Measurements from ENCODE around the gene ARL9. TPM values are rescaled to one million over a fixed set of nuclear protein-coding genes. Genes with fewer than 3 reads are reported as not detected.

Gene ARL9
- polyA plus RNA-seq, 1 donor: 0.63 TPM

DNA sequence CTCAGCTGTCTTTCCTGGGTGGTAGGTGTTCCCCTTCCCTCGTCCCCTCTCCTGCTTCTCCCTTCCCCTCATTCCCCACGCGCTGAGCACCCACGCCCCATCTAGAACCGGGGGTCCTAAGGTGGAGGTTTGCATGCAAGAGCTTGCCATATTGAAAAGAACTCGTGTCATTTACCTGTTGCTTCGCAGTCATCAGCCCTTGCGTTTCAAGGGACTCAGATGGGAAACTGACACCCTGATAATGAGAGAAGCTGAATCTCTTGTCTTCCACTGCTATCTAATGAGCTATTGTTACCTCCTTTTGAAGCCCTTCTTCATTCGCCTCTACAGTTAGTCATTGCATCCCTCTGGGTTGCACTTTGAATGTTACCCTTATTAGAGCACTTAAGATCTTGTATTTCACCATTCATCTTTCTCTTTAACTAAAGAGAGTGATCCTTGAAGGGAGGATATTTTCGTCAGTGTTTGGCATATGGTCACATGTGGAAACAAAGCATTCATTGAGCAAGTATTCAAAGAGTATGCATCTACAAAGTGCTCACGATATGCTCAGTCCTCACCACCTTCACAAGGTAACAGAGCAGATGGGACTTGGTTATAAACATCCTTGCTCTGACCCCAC, 25.7 kb downstream of the ARL9 start:
- WGBS (ENCODE audit: insufficient coverage, low lambda C conversion rate): 60% methylated on average over 1 of the region's 11 CpGs
- H3K4me3 ChIP-seq (ENCODE audit: low read length): peak overlapping the region; percentile 45
- H3K9me3 ChIP-seq (ENCODE audit: control insufficient read depth, low read depth, low read length): no peaks in the 10 kb centered on the region
- no peaks in the 10 kb centered on the region for H3K36me3 ChIP-seq (ENCODE audit: control insufficient read depth, insufficient read depth, low read length)
- DNase-seq: no peak
- H3K4me1 ChIP-seq (ENCODE audit: control insufficient read depth, insufficient read depth, low read length): peaks cover 6% of the 10 kb centered on the region
- no peak overlapping the region for H3K27ac ChIP-seq (ENCODE audit: low read length)
- H3K27me3 ChIP-seq (ENCODE audit: control insufficient read depth, insufficient read depth, low read length): peaks cover 43% of the 10 kb centered on the region

DNA sequence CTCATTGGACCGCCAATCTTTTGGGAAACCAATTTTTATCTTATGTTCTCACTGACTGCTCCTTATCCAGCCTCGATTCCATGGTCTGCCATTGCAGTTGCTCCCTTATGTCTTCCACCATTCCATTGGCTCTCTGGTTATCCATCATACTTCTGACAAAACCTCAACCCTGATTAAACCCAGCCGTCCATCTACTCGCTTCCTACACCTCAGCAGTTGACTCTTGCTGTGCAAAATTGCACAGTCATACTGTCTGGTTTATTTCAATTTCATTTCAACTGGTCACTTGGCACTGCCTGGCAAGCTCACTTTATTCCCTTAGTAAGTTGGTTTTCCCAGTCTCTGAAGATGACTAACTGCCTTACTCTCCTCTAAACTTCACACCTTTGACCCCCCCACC, 26.2 kb downstream of the ARL9 start:
- peaks cover 43% of the 10 kb centered on the region for H3K27me3 ChIP-seq (ENCODE audit: control insufficient read depth, insufficient read depth, low read length)
- H3K4me1 ChIP-seq (ENCODE audit: control insufficient read depth, insufficient read depth, low read length): peaks cover 6% of the 10 kb centered on the region
- H3K27ac ChIP-seq (ENCODE audit: low read length): no peak overlapping the region
- WGBS (ENCODE audit: insufficient coverage, low lambda C conversion rate): no CpG with 5 or more reads among the region's 4 CpGs
- no peak for DNase-seq
- H3K36me3 ChIP-seq (ENCODE audit: control insufficient read depth, insufficient read depth, low read length): no peaks in the 10 kb centered on the region
- H3K9me3 ChIP-seq (ENCODE audit: control insufficient read depth, low read depth, low read length): no peaks in the 10 kb centered on the region
- no peak overlapping the region for H3K4me3 ChIP-seq (ENCODE audit: low read length)

DNA sequence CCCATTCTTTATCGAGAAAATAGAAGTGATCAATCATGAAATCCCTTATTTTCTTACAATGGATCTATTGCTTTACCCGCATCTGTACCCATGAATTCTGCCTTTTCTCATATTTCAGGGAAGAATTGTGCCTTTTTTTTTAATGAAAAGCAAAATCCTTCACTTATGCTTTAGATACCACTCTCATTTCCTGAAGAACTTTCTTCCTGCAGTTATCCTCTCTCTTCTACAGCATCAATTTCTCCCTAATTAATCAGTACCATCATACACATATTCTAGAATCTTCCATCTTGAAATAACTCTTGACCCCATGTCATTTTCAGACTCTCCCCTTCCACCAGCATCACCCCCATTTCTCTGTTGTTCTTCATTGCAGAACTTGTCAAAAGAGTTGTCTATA, 26.6 kb downstream of the ARL9 start:
- Histone ChIP-seq H3K27ac (ENCODE audit: low read length) (no peak overlapping the region), H3K36me3 (ENCODE audit: control insufficient read depth, insufficient read depth, low read length) (no peaks in the 10 kb centered on the region), H3K4me3 (ENCODE audit: low read length) (no peak overlapping the region), H3K27me3 (ENCODE audit: control insufficient read depth, insufficient read depth, low read length) (peaks cover 42% of the 10 kb centered on the region), H3K4me1 (ENCODE audit: control insufficient read depth, insufficient read depth, low read length) (peaks cover 6% of the 10 kb centered on the region), H3K9me3 (ENCODE audit: control insufficient read depth, low read depth, low read length) (no peaks in the 10 kb centered on the region)
- no peak for DNase-seq
- WGBS (ENCODE audit: insufficient coverage, low lambda C conversion rate): 81% methylated on average over 2 of the region's 2 CpGs

DNA sequence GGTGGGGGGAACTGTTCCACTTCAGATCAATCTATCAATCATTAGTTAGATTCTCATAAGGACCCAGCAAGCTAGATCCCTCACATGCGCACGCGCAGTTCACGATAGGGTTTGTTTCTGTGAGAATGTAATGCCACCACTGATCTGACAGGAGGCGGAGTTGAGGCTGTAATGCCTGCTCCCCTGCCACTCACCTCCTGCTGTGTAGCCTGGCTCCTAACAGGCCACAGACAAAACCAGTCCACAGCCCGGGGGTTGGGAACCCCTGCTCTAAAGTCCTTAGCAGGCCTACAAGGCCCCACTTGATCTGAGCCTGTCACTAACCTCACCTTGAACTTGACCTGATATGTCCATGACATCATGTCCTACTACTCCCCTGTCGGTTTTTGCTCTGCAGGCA, 30.3 kb downstream of the ARL9 start:
- Histone ChIP-seq H3K9me3 (ENCODE audit: control insufficient read depth, low read depth, low read length) (no peaks in the 10 kb centered on the region), H3K4me1 (ENCODE audit: control insufficient read depth, insufficient read depth, low read length) (peaks cover 3% of the 10 kb centered on the region), H3K27ac (ENCODE audit: low read length) (no peak overlapping the region), H3K36me3 (ENCODE audit: control insufficient read depth, insufficient read depth, low read length) (no peaks in the 10 kb centered on the region), H3K4me3 (ENCODE audit: low read length) (no peak overlapping the region), H3K27me3 (ENCODE audit: control insufficient read depth, insufficient read depth, low read length) (peaks cover 23% of the 10 kb centered on the region)
- DNase-seq: no peak
- no CpG with 5 or more reads among the region's 7 CpGs for WGBS (ENCODE audit: insufficient coverage, low lambda C conversion rate)

DNA sequence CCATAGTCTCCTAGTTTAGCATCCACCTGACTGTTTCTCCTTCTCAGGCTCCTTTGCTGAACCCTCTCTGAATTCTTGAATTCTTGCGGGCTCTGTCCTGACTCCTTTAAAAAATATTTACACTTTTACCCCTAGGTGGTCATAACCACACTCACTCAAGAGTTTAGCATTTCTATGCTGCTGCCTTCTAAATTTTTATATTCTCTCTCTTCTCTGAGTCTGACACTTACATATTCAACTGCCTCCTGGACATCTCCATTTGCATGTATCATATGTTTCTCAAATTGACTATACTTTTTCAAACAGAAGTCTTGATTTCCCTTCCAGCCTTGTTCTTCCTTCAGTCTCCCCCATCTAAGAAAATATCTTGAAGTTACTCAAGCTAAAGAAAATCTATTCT, 31.6 kb downstream of the ARL9 start:
- Histone ChIP-seq H3K4me1 (ENCODE audit: control insufficient read depth, insufficient read depth, low read length) (no peaks in the 10 kb centered on the region), H3K4me3 (ENCODE audit: low read length) (no peak overlapping the region), H3K27me3 (ENCODE audit: control insufficient read depth, insufficient read depth, low read length) (peaks cover 11% of the 10 kb centered on the region), H3K36me3 (ENCODE audit: control insufficient read depth, insufficient read depth, low read length) (no peaks in the 10 kb centered on the region), H3K27ac (ENCODE audit: low read length) (no peak overlapping the region), H3K9me3 (ENCODE audit: control insufficient read depth, low read depth, low read length) (no peaks in the 10 kb centered on the region)
- WGBS (ENCODE audit: insufficient coverage, low lambda C conversion rate): no CpG with 5 or more reads among the region's 1 CpG
- no peak for DNase-seq

DNA sequence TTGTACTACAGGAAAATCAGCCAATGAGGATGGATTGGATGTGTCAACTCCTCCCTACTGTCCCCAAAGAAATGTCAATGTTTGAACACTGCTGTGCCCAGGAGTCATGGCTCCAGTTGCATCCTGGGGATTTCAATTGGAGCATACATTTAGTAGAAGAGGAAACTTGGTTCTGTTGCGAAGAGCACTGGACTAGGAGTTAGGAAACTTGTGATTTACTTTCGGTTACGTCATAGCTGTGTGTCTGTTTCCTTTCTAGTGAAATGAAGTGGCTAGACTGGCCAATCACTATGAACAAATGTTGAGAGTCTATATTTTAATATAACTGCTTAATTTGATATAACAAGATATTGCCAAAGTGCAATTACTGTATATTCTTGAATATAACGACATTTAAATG, 35.2 kb downstream of the ARL9 start:
- Histone ChIP-seq H3K27me3 (ENCODE audit: control insufficient read depth, insufficient read depth, low read length) (no peaks in the 10 kb centered on the region), H3K27ac (ENCODE audit: low read length) (no peak overlapping the region), H3K4me3 (ENCODE audit: low read length) (no peak overlapping the region), H3K4me1 (ENCODE audit: control insufficient read depth, insufficient read depth, low read length) (no peaks in the 10 kb centered on the region), H3K36me3 (ENCODE audit: control insufficient read depth, insufficient read depth, low read length) (no peaks in the 10 kb centered on the region), H3K9me3 (ENCODE audit: control insufficient read depth, low read depth, low read length) (no peaks in the 10 kb centered on the region)
- 73% methylated on average over 1 of the region's 4 CpGs for WGBS (ENCODE audit: insufficient coverage, low lambda C conversion rate)
- no peak for DNase-seq

DNA sequence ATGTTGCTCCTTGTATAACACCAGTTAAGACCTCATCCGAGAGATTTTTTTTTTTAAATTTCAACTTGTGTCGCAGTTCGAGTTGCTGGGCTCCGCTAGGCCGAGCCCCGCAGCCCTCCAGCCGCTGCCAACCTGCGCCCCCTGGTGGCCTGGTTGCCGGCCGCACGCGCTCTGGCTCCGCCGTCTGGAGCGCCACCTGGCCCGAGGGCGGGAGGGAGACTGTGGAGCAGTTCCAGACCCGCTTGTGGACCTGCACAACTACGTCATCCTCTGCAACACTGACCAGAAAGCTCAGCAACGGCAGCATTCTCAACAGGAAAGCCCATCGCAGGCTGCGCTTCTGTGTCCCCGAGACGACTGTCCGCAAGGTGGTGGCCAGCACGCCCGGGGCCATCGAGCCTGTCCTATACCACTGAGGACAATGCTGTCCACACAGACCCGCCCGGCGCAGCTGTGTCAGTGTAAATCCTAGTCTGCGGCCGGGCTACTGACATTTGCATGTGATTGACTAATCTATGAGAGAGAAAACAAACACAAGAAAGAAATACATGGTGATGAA, 39.1 kb downstream of the ARL9 start:
- Histone ChIP-seq H3K27me3 (ENCODE audit: control insufficient read depth, insufficient read depth, low read length) (no peaks in the 10 kb centered on the region), H3K27ac (ENCODE audit: low read length) (no peak overlapping the region), H3K9me3 (ENCODE audit: control insufficient read depth, low read depth, low read length) (no peaks in the 10 kb centered on the region)

DNA sequence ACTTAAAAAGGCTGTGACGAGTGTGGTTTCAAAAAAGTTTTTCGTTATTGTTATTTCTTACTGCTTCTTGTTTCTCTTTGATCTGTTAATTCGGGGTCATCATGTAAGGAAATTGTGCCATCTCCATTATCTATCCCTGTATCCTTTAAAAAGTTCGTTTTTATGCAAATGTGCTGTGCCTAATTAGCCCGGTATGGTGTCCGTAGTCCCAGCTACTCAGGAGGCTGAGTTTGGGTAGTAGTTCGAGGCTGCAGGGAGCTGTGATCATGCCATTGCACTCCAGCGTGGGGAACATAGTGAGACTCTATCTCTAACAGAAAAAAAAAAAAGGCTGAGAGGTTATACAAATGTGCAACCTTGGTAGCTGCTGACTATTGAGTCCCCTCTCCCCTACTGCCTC, 45.1 kb downstream of the ARL9 start:
- H3K27ac ChIP-seq (ENCODE audit: low read length): no peak overlapping the region
- no peaks in the 10 kb centered on the region for H3K27me3 ChIP-seq (ENCODE audit: control insufficient read depth, insufficient read depth, low read length)
- H3K4me1 ChIP-seq (ENCODE audit: control insufficient read depth, insufficient read depth, low read length): no peaks in the 10 kb centered on the region
- H3K4me3 ChIP-seq (ENCODE audit: low read length): no peak overlapping the region
- no peaks in the 10 kb centered on the region for H3K9me3 ChIP-seq (ENCODE audit: control insufficient read depth, low read depth, low read length)
- no peaks in the 10 kb centered on the region for H3K36me3 ChIP-seq (ENCODE audit: control insufficient read depth, insufficient read depth, low read length)
- WGBS (ENCODE audit: insufficient coverage, low lambda C conversion rate): 100% methylated on average over 2 of the region's 8 CpGs
- DNase-seq: no peak

More for the DNA sequence above, 39.1 kb downstream of the ARL9 start:
- DNase-seq: peak; percentile 78 to 84
- no peaks in the 10 kb centered on the region for H3K4me1 ChIP-seq (ENCODE audit: control insufficient read depth, insufficient read depth, low read length)
- WGBS (ENCODE audit: insufficient coverage, low lambda C conversion rate): no CpG with 5 or more reads among the region's 33 CpGs
- peak overlapping the region; percentile 39 for H3K4me3 ChIP-seq (ENCODE audit: low read length)
- H3K36me3 ChIP-seq (ENCODE audit: control insufficient read depth, insufficient read depth, low read length): no peaks in the 10 kb centered on the region

DNA sequence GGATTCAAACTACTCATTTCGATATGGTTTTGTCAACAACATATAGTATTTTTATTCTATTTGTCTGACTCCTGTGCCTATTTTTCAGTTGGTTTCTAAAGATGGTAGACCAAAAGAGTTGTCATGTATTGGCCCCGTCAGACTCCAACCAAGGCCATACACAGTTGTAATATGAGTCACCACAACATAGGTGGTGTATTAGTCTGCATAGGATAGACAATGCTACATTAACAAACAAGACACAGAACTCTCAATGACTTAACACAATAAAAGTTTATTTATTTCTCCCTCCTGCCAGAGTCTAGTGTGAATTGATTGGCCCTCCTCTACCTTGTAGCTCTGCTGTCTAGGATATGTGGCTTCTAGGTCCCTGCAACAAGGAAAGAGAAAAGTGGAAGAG, 45.9 kb downstream of the ARL9 start:
- no peak overlapping the region for H3K27ac ChIP-seq (ENCODE audit: low read length)
- H3K4me3 ChIP-seq (ENCODE audit: low read length): no peak overlapping the region
- WGBS (ENCODE audit: insufficient coverage, low lambda C conversion rate): 100% methylated on average over 1 of the region's 2 CpGs
- H3K4me1 ChIP-seq (ENCODE audit: control insufficient read depth, insufficient read depth, low read length): no peaks in the 10 kb centered on the region
- DNase-seq: no peak
- no peaks in the 10 kb centered on the region for H3K9me3 ChIP-seq (ENCODE audit: control insufficient read depth, low read depth, low read length)
- H3K27me3 ChIP-seq (ENCODE audit: control insufficient read depth, insufficient read depth, low read length): no peaks in the 10 kb centered on the region
- no peaks in the 10 kb centered on the region for H3K36me3 ChIP-seq (ENCODE audit: control insufficient read depth, insufficient read depth, low read length)

DNA sequence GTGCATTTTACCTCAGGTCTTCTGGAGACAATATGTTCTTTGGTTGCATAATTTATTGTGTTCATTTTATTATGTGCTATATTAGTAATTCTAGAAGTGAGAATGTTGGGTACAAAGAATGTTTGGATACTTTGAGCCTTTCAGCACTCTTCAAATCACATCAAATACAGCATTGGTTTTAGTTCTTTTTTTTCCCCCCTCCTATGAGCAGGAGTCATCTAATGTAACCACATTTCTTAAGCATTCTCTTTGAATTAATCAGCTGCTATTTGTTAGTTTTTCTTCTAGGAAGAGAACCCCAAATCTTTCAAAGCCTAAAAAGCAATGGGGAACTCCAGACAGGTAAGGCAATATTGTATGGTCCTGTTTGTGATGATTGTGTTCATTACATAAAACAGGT, 46.7 kb downstream of the ARL9 start:
- Histone ChIP-seq H3K4me3 (ENCODE audit: low read length) (no peak overlapping the region), H3K27ac (ENCODE audit: low read length) (no peak overlapping the region), H3K9me3 (ENCODE audit: control insufficient read depth, low read depth, low read length) (no peaks in the 10 kb centered on the region), H3K27me3 (ENCODE audit: control insufficient read depth, insufficient read depth, low read length) (no peaks in the 10 kb centered on the region), H3K4me1 (ENCODE audit: control insufficient read depth, insufficient read depth, low read length) (no peaks in the 10 kb centered on the region), H3K36me3 (ENCODE audit: control insufficient read depth, insufficient read depth, low read length) (no peaks in the 10 kb centered on the region)
- DNase-seq: no peak

DNA sequence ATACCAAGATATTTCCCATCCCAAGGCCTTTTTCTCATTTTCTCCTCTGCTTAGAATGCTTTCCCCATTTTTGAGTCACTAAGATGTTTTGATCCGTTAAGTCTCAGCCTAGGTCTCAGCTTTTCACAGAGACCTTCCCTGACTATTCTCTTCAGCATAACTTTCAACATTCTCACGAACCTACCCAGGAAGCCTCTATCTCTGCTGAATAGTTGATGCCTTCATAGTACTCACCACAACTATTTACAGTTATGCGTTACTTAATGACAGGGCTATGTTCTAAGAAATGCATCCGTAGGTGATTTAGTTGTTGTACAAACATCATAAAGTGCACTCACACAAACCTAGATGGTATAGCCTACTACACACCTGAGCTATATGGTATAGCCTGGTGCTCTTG, 64.5 kb downstream of the ARL9 start:
- Histone ChIP-seq H3K9me3 (ENCODE audit: control insufficient read depth, low read depth, low read length) (no peaks in the 10 kb centered on the region), H3K27ac (ENCODE audit: low read length) (no peak overlapping the region), H3K27me3 (ENCODE audit: control insufficient read depth, insufficient read depth, low read length) (no peaks in the 10 kb centered on the region), H3K36me3 (ENCODE audit: control insufficient read depth, insufficient read depth, low read length) (no peaks in the 10 kb centered on the region), H3K4me1 (ENCODE audit: control insufficient read depth, insufficient read depth, low read length) (no peaks in the 10 kb centered on the region), H3K4me3 (ENCODE audit: low read length) (no peak overlapping the region)
- WGBS (ENCODE audit: insufficient coverage, low lambda C conversion rate): no CpG with 5 or more reads among the region's 4 CpGs
- no peak for DNase-seq

All from large intestine (tissue), 3 donors.